CD14-positive monocyte (primary cell): ENCODE results near the gene CRTC3. TPM values are rescaled to one million over a fixed set of nuclear protein-coding genes. Genes with fewer than 3 reads are reported as not detected.
A peak's percentile ranks its signal among the peaks of the same experiment; 100 is the strongest.

ENCODE experiments used
- DNase-seq, 3 donors: peaks; one replicate each; pipeline ENCODE4 v3.0.0-alpha.2; 2011 to 2022
- H2AFZ ChIP-seq: 2 replicates; pipeline ENCODE4 v1.6.0; 2012; ENCODE audit warnings: mild to moderate bottlenecking, low read depth, low read length, inconsistent platforms; ENCODE audit not compliant: insufficient read depth, poor library complexity, severe bottlenecking
- H3K27ac ChIP-seq, 2 donors: 1 replicate in 1 of 2; 2 replicates in 1 of 2; pipeline ENCODE4 v1.5.1; 2012 to 2013; ENCODE audit warnings: low read length in 2 of 2, control low read depth in 1 of 2, inconsistent platforms in 1 of 2, low read depth in 1 of 2, mild to moderate bottlenecking in 1 of 2
- H3K27me3 ChIP-seq, 2 donors: one replicate each; pipeline versions ENCODE4 v1.6.0 to v1.6.1; 2011 to 2013; ENCODE audit warnings: low read length in 2 of 2; ENCODE audit not compliant: control insufficient read depth in 2 of 2, insufficient read depth in 2 of 2
- H3K36me3 ChIP-seq, 2 donors: replicated peaks in 1 of 2; 1 replicate in 1 of 2; 2 replicates in 1 of 2; pipeline versions ENCODE4 v1.5.1 to v1.6.1; 2012 to 2013; ENCODE audit warnings: low read length in 2 of 2, control low read depth in 1 of 2, inconsistent platforms in 1 of 2, mild to moderate bottlenecking in 1 of 2; ENCODE audit not compliant: insufficient read depth in 2 of 2, control insufficient read depth in 1 of 2
- H3K4me1 ChIP-seq, 2 donors: 1 replicate in 1 of 2; 2 replicates in 1 of 2; pipeline versions ENCODE4 v1.5.1 to v1.6.1; 2012 to 2013; ENCODE audit warnings: low read length in 2 of 2, control low read depth in 1 of 2, inconsistent platforms in 1 of 2, mild to moderate bottlenecking in 1 of 2, moderate library complexity in 1 of 2; ENCODE audit not compliant: insufficient read depth in 2 of 2, control insufficient read depth in 1 of 2
- H3K4me2 ChIP-seq: replicated peaks from 2 replicates; pipeline ENCODE3; 2012; ENCODE audit warnings: low read length, moderate library complexity, mild to moderate bottlenecking; ENCODE audit not compliant: poor library complexity, severe bottlenecking; ENCODE audit errors: extremely low read depth
- H3K4me3 ChIP-seq, 3 experiments: fragments of 200-600 bp in 1 of 3; sonication (generic) in 1 of 3; replicated peaks in 1 of 3; 1 replicate in 2 of 3; 2 replicates in 1 of 3; pipeline ENCODE4 v1.5.1; 2011 to 2013; ENCODE audit warnings: low read length in 3 of 3, mild to moderate bottlenecking in 3 of 3, control low read depth in 2 of 3, low read depth in 2 of 3, inconsistent platforms in 1 of 3, moderate library complexity in 1 of 3
- H3K79me2 ChIP-seq: 2 replicates; pipeline ENCODE4 v1.6.0; 2012; ENCODE audit warnings: mild to moderate bottlenecking, control low read depth, inconsistent platforms, low read length, moderate library complexity; ENCODE audit not compliant: insufficient read depth
- H3K9ac ChIP-seq: 2 replicates; pipeline ENCODE4 v1.6.0; 2017; ENCODE audit warnings: low read length, mild to moderate bottlenecking; ENCODE audit not compliant: insufficient read depth, poor library complexity, severe bottlenecking
- H3K9me3 ChIP-seq, 2 donors: replicated peaks in 1 of 2; 1 replicate in 1 of 2; 2 replicates in 1 of 2; pipeline versions ENCODE4 v1.5.1 to v1.6.1; 2012 to 2013; ENCODE audit warnings: low read length in 2 of 2, control low read depth in 1 of 2; ENCODE audit not compliant: control insufficient read depth in 1 of 2, insufficient read depth in 1 of 2
- H4K20me1 ChIP-seq: 2 replicates; pipeline ENCODE4 v1.6.0; 2012; ENCODE audit warnings: mild to moderate bottlenecking, low read length, control low read depth, moderate library complexity; ENCODE audit not compliant: insufficient read depth
- H3K27ac Mint-ChIP-seq, 7 donors: one replicate each; pipeline ENCODE4 v1.8.0; 2020; ENCODE audit warnings: mild to moderate bottlenecking in 7 of 7, mixed read lengths in 7 of 7, moderate library complexity in 6 of 7, inconsistent platforms in 2 of 7
- H3K27me3 Mint-ChIP-seq, 3 donors: one replicate each; pipeline ENCODE4 v1.8.0; 2021 to 2022; ENCODE audit warnings: low read depth in 3 of 3, mild to moderate bottlenecking in 3 of 3, mixed read lengths in 3 of 3, moderate library complexity in 3 of 3, inconsistent platforms in 1 of 3
- H3K36me3 Mint-ChIP-seq, 2 donors: one replicate each; pipeline ENCODE4 v1.8.0; 2020; ENCODE audit warnings: mixed read lengths in 2 of 2, inconsistent platforms in 1 of 2, mild to moderate bottlenecking in 1 of 2
- H3K4me1 Mint-ChIP-seq: one replicate; pipeline ENCODE4 v1.8.0; 2020; ENCODE audit warnings: mild to moderate bottlenecking, mixed read lengths
- H3K4me3 Mint-ChIP-seq, 2 donors: one replicate each; pipeline ENCODE4 v1.8.0; 2020; ENCODE audit warnings: mild to moderate bottlenecking in 2 of 2, mixed read lengths in 2 of 2, moderate library complexity in 1 of 2
- H3K9me3 Mint-ChIP-seq, 7 donors: one replicate each; pipeline ENCODE4 v1.8.0; 2020 to 2022; ENCODE audit warnings: mixed read lengths in 7 of 7, mild to moderate bottlenecking in 6 of 7, moderate library complexity in 6 of 7, inconsistent platforms in 2 of 7
- WGBS: methylation state at CpG from one replicate; pipeline ENCODE4 v1.1.5; 2013; ENCODE audit warnings: missing lambda C conversion rate; ENCODE audit not compliant: insufficient coverage; 5-methylcytosine and 5-hydroxymethylcytosine counted together
- intact Hi-C, 2 donors: fragments of 100-400 bp; cut with micrococcal nuclease; formaldehyde crosslinking; loops; one replicate each; pipeline versions ENCODE4 v1.15.0 to v1.15.1; 2023
- polyA plus RNA-seq, 3 donors: library from polyadenylated mRNA; depleted of rRNA in 1 of 3; unstranded in 2 of 3; stranded (reverse) in 1 of 3; fragments of 300-500 nt in 2 of 3; fragments of >200 nt in 1 of 3; fragmentation: Illumina TruSeq in 2 of 3; gene quantifications; 1 replicate in 2 of 3; 2 replicates in 1 of 3; pipeline ENCODE4 v1.2.3, GENCODE V29; 2012 to 2021
- TF ChIP-seq, protein P1 (sequence below): fragments of 200-600 bp; IDR thresholded peaks from one replicate; pipeline ENCODE4 v1.8.0; 2022; ENCODE audit warnings: antibody characterized with exemption, mild to moderate bottlenecking

The CRTC3 gene
- polyA plus RNA-seq, 3 donors: 6.0 to 25.4 (median 12.2) TPM

DNA sequence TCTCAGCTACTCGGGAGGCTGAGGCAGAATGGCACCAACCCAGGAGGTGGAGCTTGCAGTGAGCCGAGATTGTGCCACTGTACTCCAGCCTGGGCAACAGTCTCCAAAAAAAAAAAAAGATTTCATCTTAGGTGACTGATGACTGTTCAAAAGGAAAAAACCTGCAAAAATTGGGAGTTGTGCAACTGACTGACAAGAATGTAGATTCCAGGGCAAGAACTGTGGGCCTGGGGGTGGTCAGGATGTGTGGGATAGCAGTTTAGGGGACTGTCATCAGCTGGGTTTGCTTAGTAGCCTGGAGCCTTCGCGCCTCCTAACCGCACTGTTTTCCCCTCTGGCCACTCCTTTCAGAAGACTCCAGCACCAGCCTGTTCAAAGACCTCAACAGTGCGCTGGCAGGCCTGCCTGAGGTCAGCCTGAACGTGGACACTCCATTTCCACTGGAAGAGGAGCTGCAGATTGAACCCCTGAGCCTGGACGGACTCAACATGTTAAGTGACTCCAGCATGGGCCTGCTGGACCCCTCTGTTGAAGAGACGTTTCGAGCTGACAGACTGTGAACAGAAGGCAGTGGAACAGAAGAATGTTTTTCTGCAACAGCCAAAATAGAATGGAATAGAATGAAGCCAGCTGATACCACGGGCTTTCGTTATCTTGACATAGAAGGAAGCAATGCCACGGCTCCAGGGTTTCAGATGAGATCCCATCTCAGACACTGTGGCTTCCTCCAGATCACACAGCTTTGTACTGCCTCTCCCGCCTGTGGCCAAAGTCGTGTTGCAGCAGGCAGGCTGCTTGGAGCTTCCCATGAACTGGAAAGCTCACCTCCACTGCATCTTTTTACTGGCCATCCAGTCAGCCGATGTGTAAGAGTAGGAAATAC lies 112.1 kb downstream of the CRTC3 start:
- peaks cover 0 to 7% (median 4%) of the 10 kb centered on the region in 3 donors for H3K27me3 Mint-ChIP-seq
- Histone ChIP-seq H4K20me1 (peaks cover 36% of the 10 kb centered on the region), H2AFZ (no peak overlapping the region), H3K4me3 (no peak overlapping the region), H3K27me3 (no peaks in the 10 kb centered on the region), H3K9me3 (no peaks in the 10 kb centered on the region), H3K79me2 (no peaks in the 10 kb centered on the region), H3K9ac (no peak overlapping the region), H3K27ac (no peak overlapping the region), H3K4me2 (no peak overlapping the region), H3K4me1 (no peaks in the 10 kb centered on the region), H3K36me3 (peaks cover 47 to 67% of the 10 kb centered on the region in 2 donors)
- H3K4me3 Mint-ChIP-seq: no peak overlapping the region
- TF ChIP-seq, protein P1, sequence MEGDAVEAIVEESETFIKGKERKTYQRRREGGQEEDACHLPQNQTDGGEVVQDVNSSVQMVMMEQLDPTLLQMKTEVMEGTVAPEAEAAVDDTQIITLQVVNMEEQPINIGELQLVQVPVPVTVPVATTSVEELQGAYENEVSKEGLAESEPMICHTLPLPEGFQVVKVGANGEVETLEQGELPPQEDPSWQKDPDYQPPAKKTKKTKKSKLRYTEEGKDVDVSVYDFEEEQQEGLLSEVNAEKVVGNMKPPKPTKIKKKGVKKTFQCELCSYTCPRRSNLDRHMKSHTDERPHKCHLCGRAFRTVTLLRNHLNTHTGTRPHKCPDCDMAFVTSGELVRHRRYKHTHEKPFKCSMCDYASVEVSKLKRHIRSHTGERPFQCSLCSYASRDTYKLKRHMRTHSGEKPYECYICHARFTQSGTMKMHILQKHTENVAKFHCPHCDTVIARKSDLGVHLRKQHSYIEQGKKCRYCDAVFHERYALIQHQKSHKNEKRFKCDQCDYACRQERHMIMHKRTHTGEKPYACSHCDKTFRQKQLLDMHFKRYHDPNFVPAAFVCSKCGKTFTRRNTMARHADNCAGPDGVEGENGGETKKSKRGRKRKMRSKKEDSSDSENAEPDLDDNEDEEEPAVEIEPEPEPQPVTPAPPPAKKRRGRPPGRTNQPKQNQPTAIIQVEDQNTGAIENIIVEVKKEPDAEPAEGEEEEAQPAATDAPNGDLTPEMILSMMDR: no peak
- WGBS: 91% methylated on average over 12 of the region's 16 CpGs
- peaks cover 15% of the 10 kb centered on the region for H3K4me1 Mint-ChIP-seq
- intact Hi-C loops: loop anchor here in 1 of 2 donors (10.0 kb wide), 1 partner anchor 143 kb away; no protein-coding TSS in a partner anchor
- peak overlapping the region in 2 of 7 donors; percentile 37 to 42 for H3K27ac Mint-ChIP-seq
- no peaks in the 10 kb centered on the region for H3K9me3 Mint-ChIP-seq
- no peak for DNase-seq
- peaks cover 50 to 65% of the 10 kb centered on the region in 2 donors for H3K36me3 Mint-ChIP-seq

DNA sequence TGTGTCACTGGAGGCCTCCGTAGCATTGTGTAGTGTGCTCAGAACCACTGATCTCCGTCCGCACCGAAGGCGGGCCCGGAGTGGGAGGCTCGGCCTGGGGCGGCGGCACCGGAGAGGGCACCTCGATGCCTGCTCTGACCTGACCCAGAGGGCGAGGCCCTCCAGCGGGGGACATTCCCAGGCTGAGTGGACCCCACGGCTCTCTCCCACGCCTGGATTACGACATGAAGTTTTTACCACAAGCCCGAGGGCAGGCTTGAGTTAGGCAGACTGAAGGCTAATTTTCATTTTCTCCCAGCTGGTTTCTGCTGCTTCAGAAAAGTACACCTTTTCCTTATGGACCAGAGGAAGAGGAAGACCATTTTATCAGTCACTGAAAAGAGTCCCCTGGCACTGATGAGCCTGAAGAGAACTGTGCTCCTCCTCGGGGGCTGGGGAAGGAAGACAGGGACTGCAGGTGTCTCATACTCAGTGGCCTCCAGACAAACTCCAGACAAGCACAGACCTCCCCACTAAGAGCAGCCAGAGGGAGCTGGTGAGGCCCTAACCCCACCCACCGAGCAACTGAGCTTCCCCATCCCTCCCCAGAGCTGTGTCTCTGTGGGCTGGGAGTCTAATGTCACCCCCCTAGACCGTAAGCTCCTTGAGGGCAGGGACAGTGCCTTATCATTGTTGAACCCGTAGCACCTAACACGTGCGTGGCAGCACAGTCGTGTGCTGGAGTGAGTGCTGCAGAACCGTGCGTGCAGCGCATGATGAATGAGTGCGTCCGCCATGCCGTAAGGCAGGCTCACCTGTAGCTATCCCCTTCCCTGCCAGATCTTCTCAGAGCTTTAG lies 113.0 kb downstream of the CRTC3 start:
- Mint-ChIP-seq H3K4me3 (no peak overlapping the region), H3K36me3 (peaks cover 50 to 62% of the 10 kb centered on the region in 2 donors), H3K9me3 (no peaks in the 10 kb centered on the region), H3K4me1 (peaks cover 17% of the 10 kb centered on the region), H3K27me3 (peaks cover 0 to 7% (median 4%) of the 10 kb centered on the region in 3 donors), H3K27ac (peak overlapping the region in 3 of 7 donors; percentile 42 to 65 (median 44))
- Histone ChIP-seq H3K36me3 (peaks cover 47 to 67% of the 10 kb centered on the region in 2 donors), H3K27me3 (no peaks in the 10 kb centered on the region), H3K79me2 (no peaks in the 10 kb centered on the region), H3K27ac (no peak overlapping the region), H3K4me3 (no peak overlapping the region), H4K20me1 (peaks cover 36% of the 10 kb centered on the region), H3K9me3 (no peaks in the 10 kb centered on the region), H3K9ac (no peak overlapping the region), H2AFZ (no peak overlapping the region), H3K4me1 (peaks cover 0 to under 1% of the 10 kb centered on the region in 2 donors), H3K4me2 (no peak overlapping the region)
- intact Hi-C loops: loop anchor here in 1 of 2 donors (10.0 kb wide), 1 partner anchor 142 kb away; no protein-coding TSS in a partner anchor
- TF ChIP-seq, protein P1: no peak
- DNase-seq: no peak
- WGBS: 91% methylated on average over 27 of the region's 30 CpGs
